Left lung (tissue), 10 donors: ENCODE data around the gene RPS6KA2. TPM values are rescaled to one million over a fixed set of nuclear protein-coding genes. Genes with fewer than 3 reads are reported as not detected.

Experiments used
- ATAC-seq: fragments of 200-7000 bp; cut with Tn5 transposase; one replicate; pipeline ENCODE4 v1.9.1; 2020; ENCODE audit warnings: moderate library complexity
- DNase-seq, 4 donors: peaks; one replicate each; pipeline ENCODE4 v3.0.0-alpha.2; 2013 to 2020
- H3K27ac ChIP-seq, 2 donors: fragments of 200-600 bp; sonication (generic) in 1 of 2; one replicate each; pipeline versions ENCODE4 v1.5.0 to v1.8.0; 2020 to 2021
- H3K27me3 ChIP-seq, 2 donors: fragments of 200-600 bp; sonication (generic) in 1 of 2; one replicate each; pipeline versions ENCODE4 v1.5.0 to v1.8.0; 2020 to 2021
- H3K36me3 ChIP-seq, 2 donors: fragments of 200-600 bp; sonication (generic) in 1 of 2; one replicate each; pipeline versions ENCODE4 v1.5.0 to v1.8.0; 2020 to 2021
- H3K4me1 ChIP-seq, 2 donors: fragments of 200-600 bp; one replicate each; pipeline ENCODE4 v1.8.0; 2021
- H3K4me3 ChIP-seq, 2 donors: fragments of 200-600 bp; sonication (generic) in 1 of 2; one replicate each; pipeline versions ENCODE4 v1.5.0 to v1.8.0; 2020 to 2021; ENCODE audit warnings: mild to moderate bottlenecking in 1 of 2
- H3K9me3 ChIP-seq, 2 donors: fragments of 200-600 bp; sonication (generic) in 1 of 2; one replicate each; pipeline versions ENCODE4 v1.5.0 to v1.8.0; 2020 to 2021
- CTCF ChIP-seq, 2 donors: fragments of 200-600 bp; sonication (generic) in 1 of 2; IDR thresholded peaks; one replicate each; pipeline versions ENCODE4 v1.5.0 to v1.8.0; 2021; ENCODE audit warnings: antibody characterized with exemption in 2 of 2
- intact Hi-C, 2 donors: fragments of 100-400 bp; cut with DNase I; formaldehyde crosslinking; loops; one replicate each; pipeline versions ENCODE4 v1.11.2 to v1.14.2; 2022
- polyA plus RNA-seq, 6 donors: library from polyadenylated mRNA; unstranded; fragments of 120-200 nt; gene quantifications; one replicate each; pipeline ENCODE4 v1.2.1, GENCODE V29; 2013; ENCODE audit not compliant: insufficient read length in 6 of 6
- total RNA-seq, 2 donors: library from RNA; stranded (reverse); fragmentation: NEBNext Ultra II Directional; extraction: Animal tissue kit (Norgen Biotek cat#: 25700); gene quantifications; one replicate each; pipeline ENCODE4 v1.2.1, GENCODE V29; 2021
- donor health status: DM: no; HTN: yes; CAD: no.
- donor health status: DM: no; HTN: no; CAD: no.

The RPS6KA2 gene
- total and polyA plus RNA-seq, 8 donors = 42.0 to 160 (median 48.0) TPM

- Histone ChIP-seq H3K9me3 (no peaks in the 10 kb centered on the region), H3K4me3 (no peak overlapping the region), H3K4me1 (peaks cover 0 to 26% of the 10 kb centered on the region in 2 donors), H3K27me3 (no peaks in the 10 kb centered on the region), H3K36me3 (peaks cover 0 to 85% of the 10 kb centered on the region in 2 donors), H3K27ac (peak overlapping the region; percentile 44 to 82)
- intact Hi-C loops = no loop called here
- no peak for TF ChIP-seq CTCF (IDR thresholded peaks at IDR 0.05)
- ATAC-seq = peak; percentile 64
- DNase-seq = peak in 3 of 4 donors; percentile 58 to 86 (median 70)
These were observed 138.9 kb downstream of the RPS6KA2 start for GRCh38 chr6:166488076-166488685.

DNA sequence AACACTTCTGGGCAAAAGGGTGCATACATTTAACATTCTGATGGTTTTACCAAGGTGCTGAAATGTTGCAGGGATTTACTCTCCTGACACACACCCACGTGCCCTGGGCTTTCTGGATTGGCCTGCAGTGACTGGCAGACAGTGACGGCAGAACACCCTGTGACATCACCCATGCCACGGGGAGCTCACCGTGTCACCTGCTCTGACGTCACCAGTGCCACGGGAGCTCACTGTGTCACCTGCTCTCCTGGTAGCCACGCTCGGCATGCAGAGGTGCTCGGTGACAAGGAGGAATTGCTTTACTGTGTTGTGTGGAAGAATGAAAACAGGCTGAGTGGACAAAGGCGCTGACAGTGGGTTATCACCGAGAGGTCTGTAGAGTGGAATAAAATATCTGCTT lies 139.9 kb downstream of the RPS6KA2 start:
- no peak for TF ChIP-seq CTCF (IDR thresholded peaks at IDR 0.05)
- Histone ChIP-seq H3K36me3 (peaks cover 0 to 87% of the 10 kb centered on the region in 2 donors), H3K4me1 (peaks cover 0 to 24% of the 10 kb centered on the region in 2 donors), H3K4me3 (no peak overlapping the region), H3K9me3 (no peaks in the 10 kb centered on the region), H3K27me3 (no peaks in the 10 kb centered on the region), H3K27ac (peak overlapping the region in 1 of 2 donors; percentile 82)
- peak in 1 of 4 donors; percentile 39 for DNase-seq
- ATAC-seq = no peak
- intact Hi-C loops = no loop called here

GRCh38 chr6:166486536-166486880 lies 140.5 kb downstream of the RPS6KA2 start:
- no peak for ATAC-seq
- H3K36me3 ChIP-seq = peaks cover 0 to 87% of the 10 kb centered on the region in 2 donors
- intact Hi-C loops = no loop called here

DNA sequence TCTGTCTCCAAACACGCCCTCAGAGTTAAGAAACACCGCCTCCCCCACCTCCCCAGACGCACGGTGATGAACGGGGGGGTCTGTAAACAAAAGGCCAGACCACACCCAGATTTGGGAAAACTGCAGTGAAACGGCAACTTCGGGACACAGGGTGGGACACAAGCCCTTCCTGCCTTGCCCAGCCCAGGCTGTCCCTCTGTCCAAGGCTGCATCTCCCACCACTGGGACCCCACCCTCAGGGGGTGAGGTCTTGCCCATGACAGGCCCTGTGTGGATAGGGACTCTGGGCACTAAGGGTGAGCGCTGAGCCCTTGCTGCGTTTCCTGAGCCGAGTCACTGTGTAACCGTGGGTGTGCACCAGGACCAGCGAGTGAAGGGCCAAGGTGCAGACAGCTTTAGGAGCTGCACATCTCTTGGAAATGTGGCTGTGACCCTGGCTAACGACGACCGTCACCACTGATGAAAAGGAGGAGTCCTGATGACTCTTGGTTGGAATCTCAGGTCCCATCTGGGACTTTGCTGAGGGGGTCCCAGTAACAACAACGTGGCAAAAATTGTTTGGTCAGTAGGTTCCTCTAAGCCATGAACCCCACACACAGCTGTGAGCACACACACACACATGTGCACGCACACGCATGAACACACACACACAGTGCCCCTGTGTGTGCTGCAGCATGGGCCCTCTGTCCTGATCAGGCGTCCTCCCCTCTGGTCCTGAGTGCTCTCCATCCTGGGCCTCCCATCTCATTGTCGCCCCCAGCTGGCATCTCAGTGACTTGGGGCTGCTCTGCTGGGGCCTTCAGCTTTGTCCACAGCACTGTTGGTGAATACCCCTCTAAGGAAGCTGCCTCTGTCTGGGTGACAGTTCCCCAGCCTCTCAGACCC lies 141.2 kb downstream of the RPS6KA2 start:
- Histone ChIP-seq H3K4me3 (no peak overlapping the region), H3K27me3 (no peaks in the 10 kb centered on the region), H3K9me3 (no peaks in the 10 kb centered on the region), H3K36me3 (peaks cover 0 to 83% of the 10 kb centered on the region in 2 donors), H3K27ac (no peak overlapping the region), H3K4me1 (peaks cover 0 to 20% of the 10 kb centered on the region in 2 donors)
- DNase-seq = peak in 1 of 4 donors; percentile 37
- ATAC-seq = no peak
- intact Hi-C loops = no loop called here
- TF ChIP-seq CTCF (IDR thresholded peaks at IDR 0.05) = no peak

More at GRCh38 chr6:166486536-166486880, 140.5 kb downstream of the RPS6KA2 start:
- Histone ChIP-seq H3K9me3 (no peaks in the 10 kb centered on the region), H3K4me3 (no peak overlapping the region), H3K27ac (no peak overlapping the region), H3K4me1 (peaks cover 0 to 22% of the 10 kb centered on the region in 2 donors), H3K27me3 (no peaks in the 10 kb centered on the region)
- peak in 1 of 4 donors; percentile 49 for DNase-seq
- TF ChIP-seq CTCF (IDR thresholded peaks at IDR 0.05) = no peak

DNA sequence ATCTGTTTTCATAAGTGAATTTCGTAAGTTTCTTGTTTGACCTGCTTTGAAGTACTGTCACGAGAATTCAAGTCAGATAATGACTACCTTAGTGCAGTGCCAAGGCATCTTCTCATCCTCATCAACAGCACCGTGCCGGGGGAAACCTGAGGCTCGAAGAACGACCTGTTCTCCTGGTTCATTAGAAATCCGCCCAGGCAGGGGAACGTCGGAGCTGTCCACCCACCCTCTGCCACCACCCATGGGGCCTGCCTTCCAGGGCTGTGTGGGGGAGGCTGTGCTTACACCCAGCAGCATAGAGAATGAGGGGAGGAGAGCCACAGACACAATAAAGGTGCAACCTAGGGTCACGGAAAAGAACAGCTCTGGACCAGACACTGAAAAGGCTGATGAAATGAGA lies 142.2 kb downstream of the RPS6KA2 start:
- H3K4me3 ChIP-seq = no peak overlapping the region
- ATAC-seq (no peak), DNase-seq (peak in 1 of 4 donors; percentile 59)
- H3K4me1 ChIP-seq = peaks cover 0 to 18% of the 10 kb centered on the region in 2 donors
- H3K36me3 ChIP-seq = peaks cover 0 to 80% of the 10 kb centered on the region in 2 donors
- H3K9me3 ChIP-seq = no peaks in the 10 kb centered on the region
- intact Hi-C loops = no loop called here
- no peak overlapping the region for H3K27ac ChIP-seq
- TF ChIP-seq CTCF (IDR thresholded peaks at IDR 0.05) = no peak
- H3K27me3 ChIP-seq = no peaks in the 10 kb centered on the region
